GM04504 (cell line): Measurements from ENCODE around the gene C13orf42.

Experiments
- DNase-seq: peaks from one replicate; pipeline ENCODE4 v3.0.0-alpha.2; 2012; ENCODE audit warnings: low read depth

Gene C13orf42

DNA sequence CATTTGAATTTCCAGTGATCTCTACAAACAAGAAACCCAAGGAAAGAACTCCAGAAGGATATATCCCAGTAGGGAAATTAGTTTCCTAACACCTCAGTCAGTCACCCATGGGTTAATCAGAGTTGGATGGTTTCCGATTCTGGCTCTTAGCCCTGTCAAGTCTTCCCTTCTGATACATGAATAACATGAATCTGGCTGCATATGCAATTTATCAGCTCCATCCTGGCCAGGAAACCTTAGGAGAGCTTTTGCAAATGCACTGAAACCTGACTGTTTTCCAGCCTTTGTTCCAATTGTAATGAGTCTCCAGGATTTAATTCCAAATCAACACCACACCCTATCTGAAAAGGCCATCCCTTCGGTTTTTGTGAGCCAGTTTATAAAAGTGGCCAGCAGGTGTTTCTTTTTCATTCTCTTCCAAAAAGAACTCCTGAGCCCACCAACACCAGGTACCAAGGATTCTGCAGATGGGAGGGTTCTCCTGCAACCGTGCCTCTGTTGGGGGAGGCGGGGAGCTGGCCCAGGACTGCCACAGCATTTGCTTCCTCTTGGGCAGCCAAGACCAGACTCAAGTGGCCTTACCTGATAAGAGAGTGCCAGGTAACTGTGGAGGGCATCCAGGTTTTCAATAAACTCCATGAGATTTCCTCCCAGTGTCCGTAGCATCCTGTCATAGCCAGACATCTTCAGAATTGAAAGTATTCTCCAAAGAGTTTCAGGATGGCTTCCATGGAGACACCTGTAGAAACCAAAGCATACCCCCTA is 77.5 kb downstream of the C13orf42 start:
- DNase-seq, result no peak

DNA sequence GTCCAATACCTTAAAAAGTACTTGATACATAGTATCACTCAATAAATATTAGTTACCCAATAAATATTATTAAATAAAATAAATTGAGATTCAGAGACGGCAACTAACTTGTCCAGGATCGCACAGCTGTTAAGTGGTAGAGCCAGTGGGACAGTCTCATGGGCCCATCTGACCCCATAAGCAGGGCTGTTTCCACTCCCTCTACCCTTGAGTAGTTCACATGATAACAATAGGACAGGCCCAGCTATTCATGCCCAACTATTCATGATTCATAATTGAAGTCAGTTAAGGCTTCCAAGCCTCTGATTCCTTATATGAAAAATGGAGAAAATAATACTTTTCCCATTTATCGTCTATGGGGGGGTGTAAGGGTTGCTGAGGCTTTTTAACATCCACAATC is 78.2 kb downstream of the C13orf42 start:
- no peak for DNase-seq
